Erythroblast (primary cell): ENCODE data around the gene PDZD8.

ENCODE experiments used
- GATA1 ChIP-seq: IDR thresholded peaks from 2 replicates; pipeline ENCODE4 v1.6.1; 2011; ENCODE audit warnings: low read depth, mild to moderate bottlenecking, control low read depth, low read length, moderate library complexity
- POLR2A ChIP-seq: IDR thresholded peaks from 2 replicates; pipeline ENCODE4 v1.6.1; 2011; ENCODE audit warnings: mild to moderate bottlenecking, low read length

DNA sequence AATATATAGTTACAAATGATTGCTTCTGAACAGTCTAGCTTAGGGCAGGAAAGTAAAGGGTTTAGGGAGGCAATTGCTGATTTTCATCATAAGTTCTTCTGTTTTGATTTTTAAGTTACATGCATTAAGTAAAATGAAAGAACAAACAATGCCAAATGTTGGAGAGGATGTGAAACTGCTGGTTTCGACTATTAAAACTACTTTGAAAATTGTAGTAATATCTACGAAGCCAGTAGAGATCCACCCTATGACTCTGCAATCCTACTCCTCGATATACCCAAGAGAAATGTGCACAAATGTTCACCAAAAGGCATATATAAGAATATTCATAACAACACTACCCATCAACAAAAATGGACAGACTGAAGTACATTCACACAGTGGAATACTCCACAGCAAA, 24.3 kb downstream of the PDZD8 start:
- no peak for TF ChIP-seq POLR2A
- no peak for TF ChIP-seq GATA1
